HepG2 (cell line): Measurements from ENCODE around the gene HSPB6. TPM values are rescaled to one million over a fixed set of nuclear protein-coding genes. Genes with fewer than 3 reads are reported as not detected.

ENCODE experiments used
- BCLAF1 ChIP-seq: fragments of 450-650 bp; IDR thresholded peaks from 2 replicates; pipeline ENCODE4 v1.6.1; 2017; ENCODE audit warnings: mild to moderate bottlenecking
- E2F1 ChIP-seq: sonication (generic); formaldehyde crosslinking; IDR thresholded peaks from 2 replicates; pipeline ENCODE4 v1.5.0; 2020; ENCODE audit warnings: missing genetic modification reagents
- GABPB1 ChIP-seq: IDR thresholded peaks from 2 replicates; pipeline ENCODE4 v1.6.1; 2016; ENCODE audit warnings: mild to moderate bottlenecking, missing genetic modification reagents, moderate library complexity, missing compliant biosample characterization
- HNRNPUL1 ChIP-seq: fragments of 200-400 bp; formaldehyde crosslinking; IDR thresholded peaks from 2 replicates; pipeline ENCODE4 v1.6.1; 2017; ENCODE audit warnings: low read depth, mild to moderate bottlenecking, low read length, moderate library complexity
- POLR2AphosphoS5 ChIP-seq: IDR thresholded peaks from 2 replicates; pipeline ENCODE4 v1.6.1; 2012; ENCODE audit warnings: low read depth, low read length
- PPARG ChIP-seq: conservative IDR thresholded peaks from 2 replicates; pipeline ENCODE4 v1.6.1; 2016; ENCODE audit warnings: missing biosample characterization, missing genetic modification reagents
- RERE ChIP-seq: IDR thresholded peaks from 2 replicates; pipeline ENCODE4 v1.6.1; 2016; ENCODE audit warnings: low read depth, missing genetic modification reagents, missing compliant biosample characterization
- ZNF546 ChIP-seq: sonication (generic); formaldehyde crosslinking; conservative IDR thresholded peaks from 2 replicates; pipeline ENCODE4 v1.8.1; 2023; ENCODE audit warnings: mild to moderate bottlenecking, missing genetic modification reagents
- ZNF800 ChIP-seq: sonication (generic); formaldehyde crosslinking; IDR thresholded peaks from 2 replicates; pipeline ENCODE4 v1.4.0; 2020; ENCODE audit warnings: missing genetic modification reagents
- polyA plus RNA-seq, 8 experiments: library from polyadenylated mRNA; depleted of rRNA in 3 of 8; stranded (reverse) in 7 of 8; unstranded in 1 of 8; fragments of >200 nt; fragmentation: Illumina TruSeq in 4 of 8; extraction: Trizol in 4 of 8; gene quantifications; 2 replicates each; pipeline versions ENCODE4 v1.2.1 to v1.2.3, GENCODE V29; 2011 to 2016; ENCODE audit warnings: low read depth in 4 of 8, missing spikeins in 1 of 8, mixed read lengths in 1 of 8; ENCODE audit not compliant: insufficient read depth in 1 of 8
- total RNA-seq, 5 experiments: library from RNA; depleted of rRNA; stranded (reverse); fragments of >200 nt; fragmentation: Illumina TruSeq; extraction: Trizol; gene quantifications; 2 replicates each; pipeline ENCODE4 v1.2.3, GENCODE V29; 2016; ENCODE audit warnings: low read depth in 1 of 5
- TF ChIP-seq, protein P1 (sequence below): sonication (generic); formaldehyde crosslinking; IDR thresholded peaks from 2 replicates; pipeline ENCODE4 v1.4.0; 2020; ENCODE audit warnings: missing genetic modification reagents
- TF ChIP-seq, protein P2 (sequence below): sonication (generic); formaldehyde crosslinking; IDR thresholded peaks from 2 replicates; pipeline ENCODE4 v1.4.0; 2020; ENCODE audit warnings: low read depth, missing genetic modification reagents

Gene HSPB6
- total and polyA plus RNA-seq, 2 of the 13 experiments (the other 11 are each of a cell fraction or from before 2014, with no cell fraction given): 0.18 TPM; not detected in 1

DNA sequence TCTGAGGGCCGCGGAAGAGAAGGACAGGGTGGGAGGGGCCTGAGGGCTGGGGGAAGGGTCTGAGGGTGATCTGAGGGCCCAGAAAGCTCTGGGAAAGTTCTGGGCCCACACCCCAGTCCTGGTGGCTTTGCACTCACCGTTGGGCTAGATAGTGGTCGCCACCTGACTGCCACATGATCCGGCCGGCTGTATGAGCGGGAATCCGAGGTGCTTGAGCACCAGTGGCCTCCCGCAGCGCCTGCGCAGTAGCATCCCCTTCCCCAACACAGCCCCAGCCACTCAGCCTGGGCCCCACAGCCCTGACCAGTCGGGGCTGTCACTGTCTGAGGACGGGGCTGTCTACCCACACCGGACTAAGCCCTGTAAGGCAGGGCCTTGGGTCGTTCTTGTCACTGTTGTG, 40.8 kb upstream of the HSPB6 start (continued):
- TF ChIP-seq ZNF800 (CRISPR knock-in tag): no peak
- TF ChIP-seq, protein P1, sequence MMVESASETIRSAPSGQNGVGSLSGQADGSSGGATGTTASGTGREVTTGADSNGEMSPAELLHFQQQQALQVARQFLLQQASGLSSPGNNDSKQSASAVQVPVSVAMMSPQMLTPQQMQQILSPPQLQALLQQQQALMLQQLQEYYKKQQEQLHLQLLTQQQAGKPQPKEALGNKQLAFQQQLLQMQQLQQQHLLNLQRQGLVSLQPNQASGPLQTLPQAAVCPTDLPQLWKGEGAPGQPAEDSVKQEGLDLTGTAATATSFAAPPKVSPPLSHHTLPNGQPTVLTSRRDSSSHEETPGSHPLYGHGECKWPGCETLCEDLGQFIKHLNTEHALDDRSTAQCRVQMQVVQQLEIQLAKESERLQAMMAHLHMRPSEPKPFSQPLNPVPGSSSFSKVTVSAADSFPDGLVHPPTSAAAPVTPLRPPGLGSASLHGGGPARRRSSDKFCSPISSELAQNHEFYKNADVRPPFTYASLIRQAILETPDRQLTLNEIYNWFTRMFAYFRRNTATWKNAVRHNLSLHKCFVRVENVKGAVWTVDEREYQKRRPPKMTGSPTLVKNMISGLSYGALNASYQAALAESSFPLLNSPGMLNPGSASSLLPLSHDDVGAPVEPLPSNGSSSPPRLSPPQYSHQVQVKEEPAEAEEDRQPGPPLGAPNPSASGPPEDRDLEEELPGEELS (CRISPR knock-in tag): peak; percentile 26; the same call in 1 of the 2 replicates
- TF ChIP-seq PPARG (CRISPR knock-in tag): no peak
- TF ChIP-seq BCLAF1: no peak
- no peak for TF ChIP-seq HNRNPUL1
- no peak; the same call in 1 of the 2 replicates for TF ChIP-seq GABPB1 (CRISPR knock-in tag)
- no peak for TF ChIP-seq E2F1 (CRISPR knock-in tag)
- TF ChIP-seq, protein P2, sequence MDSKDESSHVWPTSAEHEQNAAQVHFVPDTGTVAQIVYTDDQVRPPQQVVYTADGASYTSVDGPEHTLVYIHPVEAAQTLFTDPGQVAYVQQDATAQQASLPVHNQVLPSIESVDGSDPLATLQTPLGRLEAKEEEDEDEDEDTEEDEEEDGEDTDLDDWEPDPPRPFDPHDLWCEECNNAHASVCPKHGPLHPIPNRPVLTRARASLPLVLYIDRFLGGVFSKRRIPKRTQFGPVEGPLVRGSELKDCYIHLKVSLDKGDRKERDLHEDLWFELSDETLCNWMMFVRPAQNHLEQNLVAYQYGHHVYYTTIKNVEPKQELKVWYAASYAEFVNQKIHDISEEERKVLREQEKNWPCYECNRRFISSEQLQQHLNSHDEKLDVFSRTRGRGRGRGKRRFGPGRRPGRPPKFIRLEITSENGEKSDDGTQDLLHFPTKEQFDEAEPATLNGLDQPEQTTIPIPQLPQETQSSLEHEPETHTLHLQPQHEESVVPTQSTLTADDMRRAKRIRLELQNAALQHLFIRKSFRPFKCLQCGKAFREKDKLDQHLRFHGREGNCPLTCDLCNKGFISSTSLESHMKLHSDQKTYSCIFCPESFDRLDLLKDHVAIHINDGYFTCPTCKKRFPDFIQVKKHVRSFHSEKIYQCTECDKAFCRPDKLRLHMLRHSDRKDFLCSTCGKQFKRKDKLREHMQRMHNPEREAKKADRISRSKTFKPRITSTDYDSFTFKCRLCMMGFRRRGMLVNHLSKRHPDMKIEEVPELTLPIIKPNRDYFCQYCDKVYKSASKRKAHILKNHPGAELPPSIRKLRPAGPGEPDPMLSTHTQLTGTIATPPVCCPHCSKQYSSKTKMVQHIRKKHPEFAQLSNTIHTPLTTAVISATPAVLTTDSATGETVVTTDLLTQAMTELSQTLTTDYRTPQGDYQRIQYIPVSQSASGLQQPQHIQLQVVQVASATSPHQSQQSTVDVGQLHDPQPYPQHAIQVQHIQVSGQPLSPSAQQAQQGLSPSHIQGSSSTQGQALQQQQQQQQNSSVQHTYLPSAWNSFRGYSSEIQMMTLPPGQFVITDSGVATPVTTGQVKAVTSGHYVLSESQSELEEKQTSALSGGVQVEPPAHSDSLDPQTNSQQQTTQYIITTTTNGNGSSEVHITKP (CRISPR knock-in tag): no peak
- no peak for TF ChIP-seq RERE (CRISPR knock-in tag)
- no peak; the same call in 1 of the 2 replicates for TF ChIP-seq ZNF546 (CRISPR knock-in tag)
- 0 out of 2 replicates have a peak, but pooled peaks have one; percentile 20 for TF ChIP-seq POLR2AphosphoS5
